GM21390 (cell line): Measurements from ENCODE around the gene C11orf71.

ENCODE experiments used
- ATAC-seq: cut with Tn5 transposase; IDR thresholded peaks from one replicate; pipeline ENCODE4 v1.9.1; 2021; ENCODE audit not compliant: unreplicated experiment

Gene C11orf71

DNA sequence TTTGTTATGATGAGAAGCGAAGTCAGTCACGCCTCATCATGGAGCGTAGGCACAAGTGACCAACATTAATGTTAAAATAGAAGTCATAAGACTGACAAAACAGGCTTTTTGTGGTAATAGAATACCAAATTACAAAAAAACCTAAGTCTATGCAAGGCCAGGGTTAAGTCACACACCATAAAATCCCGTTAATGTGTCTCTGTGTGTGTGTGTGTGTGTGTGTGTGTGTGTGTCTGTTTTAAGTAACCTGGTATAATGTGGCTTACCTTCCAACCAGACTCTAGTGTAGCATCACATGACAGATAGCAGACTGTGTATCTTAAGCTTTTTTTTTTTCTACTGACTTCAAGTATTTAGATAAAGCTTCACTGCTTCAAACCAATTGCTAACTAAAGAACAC lies 38.0 kb downstream of the C11orf71 start:
- no peak for ATAC-seq

DNA sequence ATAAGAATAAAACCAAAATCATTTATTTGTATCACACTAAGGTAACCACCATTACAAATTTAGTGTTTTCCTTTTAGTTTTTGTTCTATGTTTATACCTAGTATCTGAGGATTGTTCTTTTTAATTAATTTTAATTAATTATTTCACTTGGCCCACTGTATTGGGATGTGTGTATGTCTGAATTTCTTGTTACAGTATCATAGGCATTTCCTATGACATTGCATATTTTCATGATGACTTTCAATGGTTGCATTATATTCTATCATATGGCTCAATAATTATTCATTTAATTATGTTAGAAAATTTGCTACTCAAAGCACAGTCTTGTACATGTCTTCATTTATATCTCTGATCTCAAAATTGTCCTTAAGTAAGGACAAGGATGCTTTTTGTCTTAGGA lies 41.0 kb downstream of the C11orf71 start:
- ATAC-seq = no peak

DNA sequence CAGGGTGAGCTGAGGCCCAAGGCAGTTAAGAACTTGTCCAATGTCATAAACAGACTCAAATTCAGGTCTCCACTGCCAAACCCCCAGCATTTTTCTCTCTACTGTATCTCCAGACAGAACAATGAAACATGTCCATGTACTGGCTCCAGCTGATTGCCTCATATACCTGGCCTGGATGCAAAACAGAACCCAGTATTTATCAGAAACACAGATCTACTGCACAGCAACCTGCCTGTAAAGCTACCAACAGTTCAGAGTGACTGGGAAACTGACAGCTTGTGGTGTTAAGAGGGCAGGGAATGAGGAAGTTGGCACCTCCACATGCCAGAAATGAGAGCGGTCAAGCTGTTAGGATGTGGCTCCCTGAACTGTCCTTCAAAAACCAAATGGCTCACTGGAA lies 41.6 kb downstream of the C11orf71 start:
- ATAC-seq = no peak

DNA sequence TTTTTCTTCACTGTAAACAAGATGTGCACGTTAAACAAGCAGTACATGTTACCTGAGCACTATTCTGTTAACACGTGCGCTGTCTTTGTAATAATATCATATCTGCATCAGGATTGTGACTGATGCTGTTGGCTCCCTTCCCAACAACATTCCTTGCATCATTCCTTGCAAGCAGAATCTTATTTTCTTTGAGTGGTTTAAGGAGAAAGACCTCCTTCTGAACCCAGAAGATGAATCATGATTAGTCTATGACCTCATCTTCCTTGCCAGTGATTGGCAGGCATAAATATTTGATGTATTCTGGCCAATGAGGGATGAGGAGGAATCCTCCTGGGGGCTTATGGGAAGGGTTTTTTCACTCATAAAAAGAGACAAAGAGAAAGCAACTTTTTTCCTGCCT lies 46.2 kb downstream of the C11orf71 start:
- no peak for ATAC-seq

DNA sequence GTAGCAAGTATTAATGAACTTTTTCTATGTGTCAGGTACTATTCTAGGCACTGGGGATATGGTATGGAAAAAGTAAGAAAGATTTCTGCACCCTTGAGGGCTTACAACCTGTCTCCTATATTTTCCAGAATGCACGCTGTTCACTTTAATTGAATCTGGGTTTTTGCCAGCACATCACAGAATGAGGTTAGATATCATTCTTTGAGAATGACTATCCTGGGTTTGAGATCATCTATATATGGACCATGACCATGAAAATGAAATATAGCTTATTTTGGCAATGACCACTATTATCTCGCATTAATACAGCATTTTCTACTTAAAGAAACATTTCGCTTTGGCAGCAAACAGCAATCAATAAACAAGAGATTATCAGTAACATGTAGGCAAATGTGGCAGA lies 46.9 kb downstream of the C11orf71 start:
- no peak for ATAC-seq

DNA sequence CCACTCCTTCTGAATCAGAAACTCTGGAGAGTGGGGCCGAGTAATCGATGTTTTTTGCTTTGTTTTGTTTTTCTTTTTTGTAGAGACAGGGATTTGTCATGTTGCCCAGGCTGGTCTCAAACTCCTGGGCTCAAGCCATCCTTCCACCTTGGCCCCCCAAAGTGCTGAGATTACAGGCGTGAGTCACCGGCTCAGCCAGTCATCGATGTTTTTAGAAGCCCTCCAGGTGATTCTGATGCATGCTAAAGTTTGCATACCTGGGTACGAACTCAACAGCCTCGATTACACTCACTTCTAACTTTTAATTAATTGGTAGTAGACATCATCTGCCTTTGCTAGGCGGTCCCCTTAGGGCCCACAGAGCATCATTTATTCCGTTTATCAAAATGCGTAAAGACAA lies 50.3 kb downstream of the C11orf71 start:
- no peak for ATAC-seq
